AG04450 (cell line): ENCODE measurements around the gene PLXNA2. TPM values are rescaled to one million over a fixed set of nuclear protein-coding genes. Genes with fewer than 3 reads are reported as not detected.

Source experiments
- CTCF ChIA-PET: fragments of 300-600, 350-600 bp; formaldehyde crosslinking; extraction: SDS; loops from one replicate; lab custom pipeline; 2022; ENCODE audit warnings: antibody characterized with exemption, inconsistent platforms; lab: Charles Lee
- POLR2A ChIA-PET: fragments of 350-600 bp; formaldehyde crosslinking; extraction: SDS; loops from one replicate; lab custom pipeline; 2021; ENCODE audit warnings: antibody characterized with exemption, inconsistent platforms; lab: Yijun Ruan, JAX
- DNase-seq: peaks from one replicate; pipeline ENCODE4 v3.0.0-alpha.2; 2011; ENCODE audit warnings: low read depth, low spot score
- H3K27ac ChIP-seq: one replicate; pipeline ENCODE4 v1.5.1; 2012; ENCODE audit warnings: low read depth, low read length, control low read depth
- H3K27me3 ChIP-seq: one replicate; pipeline ENCODE4 v1.6.0; 2012; ENCODE audit warnings: low read length; ENCODE audit not compliant: control insufficient read depth, insufficient read depth
- H3K4me3 ChIP-seq: 2 replicates; pipeline ENCODE4 v1.5.1; 2011; ENCODE audit warnings: mild to moderate bottlenecking, low read depth, low read length, control low read depth
- H3K9me3 ChIP-seq: 2 replicates; pipeline ENCODE4 v1.5.1; 2012; ENCODE audit warnings: low read length; ENCODE audit not compliant: control insufficient read depth, insufficient read depth
- CTCF ChIP-seq: IDR thresholded peaks from 2 replicates; pipeline ENCODE4 v1.5.1; 2011; ENCODE audit warnings: low read depth, low read length, control low read depth, inconsistent platforms
- polyA plus RNA-seq: library from polyadenylated mRNA; depleted of rRNA; stranded (reverse); fragments of >200 nt; gene quantifications from 2 replicates; pipeline ENCODE4 v1.2.3, GENCODE V29; 2011

Gene PLXNA2
- polyA plus RNA-seq, 1 experiment: 0.10 TPM

GRCh38 chr1:208149213-208149612 lies 95.0 kb downstream of the PLXNA2 start:
- Histone ChIP-seq H3K9me3 (no peaks in the 10 kb centered on the region), H3K27ac (no peak overlapping the region), H3K4me3 (no peak overlapping the region), H3K27me3 (no peaks in the 10 kb centered on the region)
- no peak for TF ChIP-seq CTCF
- CTCF ChIA-PET: no interaction called here
- POLR2A ChIA-PET: no interaction called here
- DNase-seq: no peak

- no peaks in the 10 kb centered on the region for H3K9me3 ChIP-seq
- POLR2A ChIA-PET: no interaction called here
- no peak overlapping the region for H3K4me3 ChIP-seq
- CTCF ChIA-PET: interaction anchor here (1.0 to 1.4 kb wide), 2 partner anchors 9 to 126 kb away, joined by 3 to 7 read pairs; no protein-coding TSS in a partner anchor
- H3K27ac ChIP-seq: no peak overlapping the region
- no peaks in the 10 kb centered on the region for H3K27me3 ChIP-seq
- DNase-seq: no peak
- no peak for TF ChIP-seq CTCF
Measured at GRCh38 chr1:208148380-208148779, 95.8 kb downstream of the PLXNA2 start.

GRCh38 chr1:208146650-208147049 lies 97.5 kb downstream of the PLXNA2 start:
- H3K27me3 ChIP-seq: no peaks in the 10 kb centered on the region
- no peak for DNase-seq
- H3K27ac ChIP-seq: no peak overlapping the region
- H3K9me3 ChIP-seq: no peaks in the 10 kb centered on the region
- ChIA-PET CTCF (interaction anchor here (0.9 to 1.3 kb wide), 2 partner anchors 15 to 18 kb away, joined by 3 to 5 read pairs; no protein-coding TSS in a partner anchor), POLR2A (no interaction called here)
- TF ChIP-seq CTCF: no peak
- no peak overlapping the region for H3K4me3 ChIP-seq

- DNase-seq: no peak
- CTCF ChIA-PET: no interaction called here
- Histone ChIP-seq H3K4me3 (no peak overlapping the region), H3K27me3 (no peaks in the 10 kb centered on the region), H3K27ac (no peak overlapping the region), H3K9me3 (no peaks in the 10 kb centered on the region)
- POLR2A ChIA-PET: no interaction called here
- no peak for TF ChIP-seq CTCF
Measured at GRCh38 chr1:208145167-208145566, 99.0 kb downstream of the PLXNA2 start.

- POLR2A ChIA-PET: no interaction called here
- no peak for DNase-seq
- no peaks in the 10 kb centered on the region for H3K27me3 ChIP-seq
- H3K4me3 ChIP-seq: no peak overlapping the region
- CTCF ChIA-PET: interaction anchor here (1.6 kb wide), 1 partner anchor 10 kb away, joined by 5 read pairs; no protein-coding TSS in a partner anchor
- no peaks in the 10 kb centered on the region for H3K9me3 ChIP-seq
- no peak overlapping the region for H3K27ac ChIP-seq
- no peak for TF ChIP-seq CTCF
Measured at GRCh38 chr1:208142590-208143382, 101.4 kb downstream of the PLXNA2 start.
